NB4 (cell line): ENCODE measurements around the gene FOXA2.

Source experiments
- DNase-seq: peaks from one replicate; pipeline ENCODE4 v3.0.0; 2010; ENCODE audit warnings: low read depth
- H3K4me3 ChIP-seq: one replicate; pipeline ENCODE4 v1.5.1; 2011; ENCODE audit warnings: mild to moderate bottlenecking, low read depth, low read length, moderate library complexity
- MYC ChIP-seq: IDR thresholded peaks from 2 replicates; pipeline ENCODE4 v1.6.1; 2011; ENCODE audit warnings: low read depth, low read length
- POLR2A ChIP-seq: IDR thresholded peaks from 2 replicates; pipeline ENCODE4 v1.6.1; 2011; ENCODE audit warnings: mild to moderate bottlenecking; ENCODE audit not compliant: insufficient read length; ENCODE audit errors: extremely low read depth
- TF ChIP-seq, protein P1 (sequence below): IDR thresholded peaks from one replicate; pipeline ENCODE4 v1.5.1; 2012; ENCODE audit warnings: low read depth, low read length
- TF ChIP-seq, protein P2 (sequence below): IDR thresholded peaks from 2 replicates; pipeline ENCODE4 v1.6.1; 2011; ENCODE audit warnings: low read depth, low read length

FOXA2 gene

DNA sequence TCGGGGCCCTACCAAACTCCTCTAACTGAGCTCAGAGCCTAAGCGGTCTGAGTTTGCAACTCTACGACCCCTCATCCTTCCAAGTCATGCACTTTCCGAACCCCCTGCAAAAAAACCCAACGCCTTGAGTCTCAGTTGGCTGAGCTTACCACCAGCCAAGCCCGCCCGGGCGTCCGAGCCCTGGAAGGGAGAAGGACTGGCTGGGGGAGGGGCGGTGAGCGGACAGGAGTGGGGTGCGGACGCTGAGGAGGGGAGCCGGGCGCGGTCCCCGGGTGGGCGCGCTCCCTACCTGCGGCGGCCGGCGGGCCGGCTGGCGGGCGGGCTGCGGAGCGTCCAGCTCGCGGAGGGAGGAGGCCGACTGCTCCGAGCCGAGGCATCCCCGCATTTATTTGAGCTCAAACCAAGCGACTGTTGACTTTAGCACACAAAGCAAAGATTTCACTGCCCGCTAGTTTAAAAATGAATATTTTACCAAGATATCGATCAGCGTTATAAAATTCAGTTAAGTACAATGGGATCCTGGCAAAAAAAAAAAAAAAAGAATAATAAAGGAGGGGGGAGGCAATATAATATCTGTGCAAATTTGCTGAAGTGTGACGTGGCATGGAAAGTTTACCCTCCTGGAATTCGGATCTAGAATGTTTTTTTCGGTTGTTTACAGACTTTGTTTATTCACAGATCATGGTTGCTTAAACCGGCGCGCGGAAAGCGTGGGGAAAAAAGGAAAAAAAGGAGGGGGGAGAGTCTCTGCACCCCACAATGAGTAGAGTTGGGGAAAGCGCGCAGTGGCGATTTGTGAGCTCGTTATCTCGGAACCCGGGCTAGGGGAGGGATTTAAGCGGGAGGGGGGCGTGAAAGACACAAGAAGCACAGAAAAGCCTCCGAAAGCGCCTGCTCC lies 5.9 kb downstream of the FOXA2 start:
- H3K4me3 ChIP-seq: no peak overlapping the region
- no peak for DNase-seq
- TF ChIP-seq POLR2A (no peak), MYC (no peak)
- TF ChIP-seq, protein P1, sequence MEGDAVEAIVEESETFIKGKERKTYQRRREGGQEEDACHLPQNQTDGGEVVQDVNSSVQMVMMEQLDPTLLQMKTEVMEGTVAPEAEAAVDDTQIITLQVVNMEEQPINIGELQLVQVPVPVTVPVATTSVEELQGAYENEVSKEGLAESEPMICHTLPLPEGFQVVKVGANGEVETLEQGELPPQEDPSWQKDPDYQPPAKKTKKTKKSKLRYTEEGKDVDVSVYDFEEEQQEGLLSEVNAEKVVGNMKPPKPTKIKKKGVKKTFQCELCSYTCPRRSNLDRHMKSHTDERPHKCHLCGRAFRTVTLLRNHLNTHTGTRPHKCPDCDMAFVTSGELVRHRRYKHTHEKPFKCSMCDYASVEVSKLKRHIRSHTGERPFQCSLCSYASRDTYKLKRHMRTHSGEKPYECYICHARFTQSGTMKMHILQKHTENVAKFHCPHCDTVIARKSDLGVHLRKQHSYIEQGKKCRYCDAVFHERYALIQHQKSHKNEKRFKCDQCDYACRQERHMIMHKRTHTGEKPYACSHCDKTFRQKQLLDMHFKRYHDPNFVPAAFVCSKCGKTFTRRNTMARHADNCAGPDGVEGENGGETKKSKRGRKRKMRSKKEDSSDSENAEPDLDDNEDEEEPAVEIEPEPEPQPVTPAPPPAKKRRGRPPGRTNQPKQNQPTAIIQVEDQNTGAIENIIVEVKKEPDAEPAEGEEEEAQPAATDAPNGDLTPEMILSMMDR: no peak
- TF ChIP-seq, protein P2, sequence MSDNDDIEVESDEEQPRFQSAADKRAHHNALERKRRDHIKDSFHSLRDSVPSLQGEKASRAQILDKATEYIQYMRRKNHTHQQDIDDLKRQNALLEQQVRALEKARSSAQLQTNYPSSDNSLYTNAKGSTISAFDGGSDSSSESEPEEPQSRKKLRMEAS: no peak

DNA sequence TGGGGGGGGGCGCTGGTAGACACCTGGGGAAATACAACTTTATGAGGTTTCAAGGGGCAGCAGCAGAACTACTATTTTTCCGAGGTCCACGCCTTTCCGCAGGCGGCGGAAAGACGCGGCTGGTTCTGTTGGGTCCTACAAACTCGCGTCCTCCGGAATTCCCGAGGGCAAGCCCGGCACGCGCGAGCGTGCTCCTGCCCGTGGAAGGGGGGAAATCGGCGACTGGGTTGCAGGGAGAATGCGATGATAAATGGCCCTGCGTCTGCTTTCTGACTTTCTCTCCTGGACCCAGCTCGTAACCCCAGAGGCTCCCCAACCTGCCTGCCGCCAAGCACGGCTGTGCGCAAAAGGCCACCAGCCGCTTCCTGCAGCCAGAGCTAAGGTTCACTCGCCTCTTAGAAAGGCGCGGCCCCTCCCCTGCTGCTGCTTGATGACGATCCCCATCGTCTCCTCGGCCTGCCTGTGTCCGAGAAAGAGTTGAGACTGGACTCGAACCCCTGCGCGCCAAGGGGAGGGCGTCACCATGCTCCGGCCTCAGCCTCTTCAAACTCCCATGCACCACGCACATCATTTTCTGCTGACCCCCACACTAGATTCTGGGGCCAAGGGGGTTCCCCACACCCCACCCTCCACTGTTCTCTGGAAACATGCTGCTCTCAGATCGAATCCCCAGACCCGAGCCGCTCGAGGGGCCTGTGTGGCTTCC lies 6.7 kb downstream of the FOXA2 start:
- H3K4me3 ChIP-seq: no peak overlapping the region
- no peak for DNase-seq
- TF ChIP-seq MYC: no peak
- TF ChIP-seq, protein P2: no peak
- TF ChIP-seq POLR2A: no peak
- TF ChIP-seq, protein P1: no peak

DNA sequence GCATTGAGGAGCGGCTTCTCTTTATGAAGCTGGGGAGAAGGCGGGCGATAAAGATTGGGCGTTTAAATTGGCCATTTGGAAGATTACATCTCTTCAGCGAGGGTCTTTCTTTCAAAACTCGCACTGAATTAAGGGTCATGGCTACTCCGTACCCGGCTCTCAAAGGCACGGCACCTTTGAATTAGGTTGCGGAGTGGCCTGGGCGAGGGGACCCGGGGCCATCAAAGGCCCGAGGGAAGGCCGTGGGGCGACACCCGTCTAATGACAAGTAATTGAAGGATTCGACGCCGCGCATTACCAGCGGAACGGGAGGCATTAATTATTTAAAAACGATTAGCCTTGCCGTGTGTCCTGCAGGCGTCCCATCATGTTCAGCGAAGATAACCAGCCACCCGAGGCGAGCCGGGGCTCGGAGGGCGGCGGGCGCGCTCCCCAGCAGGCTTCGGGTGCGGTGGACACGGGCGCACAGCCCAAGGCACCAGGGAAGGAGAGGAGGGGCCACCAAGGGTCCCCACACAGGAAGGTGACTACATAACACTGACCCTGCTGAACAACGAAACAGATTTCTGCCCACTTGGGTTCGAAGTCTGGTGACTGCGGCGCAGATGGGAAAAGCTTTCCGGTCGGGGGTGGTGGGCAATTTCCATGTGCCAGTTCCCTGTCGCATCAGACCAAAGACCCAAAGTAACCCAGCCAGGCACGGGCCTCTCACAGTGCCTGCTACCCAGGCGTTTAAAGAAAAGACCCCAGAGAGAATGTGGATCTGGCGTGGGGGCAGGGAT lies 7.4 kb downstream of the FOXA2 start:
- TF ChIP-seq POLR2A: no peak
- TF ChIP-seq, protein P2: no peak
- no peak for TF ChIP-seq MYC
- TF ChIP-seq, protein P1: no peak

DNA sequence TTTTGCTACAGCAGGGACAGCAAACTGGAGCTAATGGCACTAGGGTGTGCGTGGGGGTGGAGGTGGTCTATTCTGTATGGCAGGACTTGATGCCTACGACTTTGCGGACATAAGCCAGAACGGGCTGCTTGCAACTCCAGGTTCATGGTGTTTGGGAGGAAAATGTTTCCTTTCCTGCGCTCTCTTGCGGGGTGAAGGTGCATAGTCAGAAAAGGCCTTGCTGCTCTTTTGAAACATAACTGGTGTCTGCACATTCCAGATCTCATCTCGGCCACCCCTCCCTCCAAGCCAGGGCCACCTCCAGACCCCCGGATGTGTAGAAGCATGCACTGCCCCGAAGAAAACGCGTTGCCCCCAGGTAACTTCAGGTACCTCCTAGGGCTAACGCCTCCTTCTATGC lies 8.1 kb downstream of the FOXA2 start:
- no peak for DNase-seq
- TF ChIP-seq POLR2A (no peak), MYC (no peak)
- TF ChIP-seq, protein P1: no peak
- TF ChIP-seq, protein P2: no peak
- H3K4me3 ChIP-seq: no peak overlapping the region

More for the DNA sequence above, 7.4 kb downstream of the FOXA2 start:
- no peak overlapping the region for H3K4me3 ChIP-seq
- DNase-seq: no peak

DNA sequence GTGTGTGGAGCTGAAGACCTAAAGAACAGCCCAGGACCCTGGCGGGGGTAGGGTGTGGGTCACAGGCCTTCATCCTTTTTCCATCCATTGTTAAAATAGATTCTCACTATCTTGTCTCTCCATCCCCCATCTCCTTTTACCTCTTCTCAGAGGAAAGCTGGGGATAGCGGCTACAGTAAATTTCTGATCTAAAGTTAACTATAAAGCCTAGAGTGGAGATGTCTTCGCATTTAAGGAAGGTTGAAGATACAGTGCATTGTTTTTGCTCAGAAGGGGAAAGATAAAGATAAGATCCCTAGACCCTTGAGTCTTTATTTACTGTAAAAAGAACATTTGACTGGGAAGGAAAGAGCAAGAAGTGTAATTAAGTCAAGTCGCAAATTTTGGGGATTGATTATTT lies 8.6 kb downstream of the FOXA2 start:
- TF ChIP-seq, protein P1: no peak
- TF ChIP-seq MYC (no peak), POLR2A (no peak)
- TF ChIP-seq, protein P2: no peak
- no peak for DNase-seq
- no peak overlapping the region for H3K4me3 ChIP-seq
